ENCODE results near the gene DOCK7. TPM values are rescaled to one million over a fixed set of nuclear protein-coding genes. Genes with fewer than 3 reads are reported as not detected.

Gene DOCK7
- total and polyA plus RNA-seq, 8 donors: 4.7 to 118 (median 32.4) TPM

DNA sequence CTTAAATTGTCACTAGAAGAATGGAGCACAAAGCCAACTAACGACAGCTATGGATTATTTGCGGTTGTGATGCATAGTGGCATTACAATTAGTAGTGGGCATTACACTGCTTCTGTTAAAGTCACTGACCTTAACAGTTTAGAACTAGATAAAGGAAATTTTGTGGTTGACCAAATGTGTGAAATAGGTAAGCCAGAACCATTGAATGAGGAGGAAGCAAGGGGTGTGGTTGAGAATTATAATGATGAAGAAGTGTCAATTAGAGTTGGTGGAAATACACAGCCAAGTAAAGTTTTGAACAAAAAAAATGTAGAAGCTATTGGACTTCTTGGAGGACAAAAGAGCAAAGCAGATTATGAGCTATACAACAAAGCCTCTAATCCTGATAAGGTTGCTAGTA is 237.9 kb downstream of the DOCK7 start:
- Histone ChIP-seq H3K27me3 (no peaks in the 10 kb centered on the region), H3K9me3 (no peaks in the 10 kb centered on the region), H3K4me1 (peaks cover 0 to 18% (median 5%) of the 10 kb centered on the region in 4 donors), H3K4me3 (no peak overlapping the region), H3K36me3 (peaks cover 42 to 100% (median 98%) of the 10 kb centered on the region in 4 donors), H3K27ac (no peak overlapping the region)
- WGBS, 5 donors: 26 to 51% (median 45%) methylated on average over 2 of the region's 2 CpGs
- DNase-seq: no peak
- TF ChIP-seq POLR2A (IDR thresholded peaks at IDR 0.05) (no peak), EP300 (IDR thresholded peaks at IDR 0.05) (no peak), POLR2AphosphoS5 (IDR thresholded peaks at IDR 0.05) (no peak)
- TF ChIP-seq, protein P1, sequence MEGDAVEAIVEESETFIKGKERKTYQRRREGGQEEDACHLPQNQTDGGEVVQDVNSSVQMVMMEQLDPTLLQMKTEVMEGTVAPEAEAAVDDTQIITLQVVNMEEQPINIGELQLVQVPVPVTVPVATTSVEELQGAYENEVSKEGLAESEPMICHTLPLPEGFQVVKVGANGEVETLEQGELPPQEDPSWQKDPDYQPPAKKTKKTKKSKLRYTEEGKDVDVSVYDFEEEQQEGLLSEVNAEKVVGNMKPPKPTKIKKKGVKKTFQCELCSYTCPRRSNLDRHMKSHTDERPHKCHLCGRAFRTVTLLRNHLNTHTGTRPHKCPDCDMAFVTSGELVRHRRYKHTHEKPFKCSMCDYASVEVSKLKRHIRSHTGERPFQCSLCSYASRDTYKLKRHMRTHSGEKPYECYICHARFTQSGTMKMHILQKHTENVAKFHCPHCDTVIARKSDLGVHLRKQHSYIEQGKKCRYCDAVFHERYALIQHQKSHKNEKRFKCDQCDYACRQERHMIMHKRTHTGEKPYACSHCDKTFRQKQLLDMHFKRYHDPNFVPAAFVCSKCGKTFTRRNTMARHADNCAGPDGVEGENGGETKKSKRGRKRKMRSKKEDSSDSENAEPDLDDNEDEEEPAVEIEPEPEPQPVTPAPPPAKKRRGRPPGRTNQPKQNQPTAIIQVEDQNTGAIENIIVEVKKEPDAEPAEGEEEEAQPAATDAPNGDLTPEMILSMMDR (IDR thresholded peaks at IDR 0.05): no peak
- intact Hi-C loops (cut with DNase I; ENCODE audit: low total_unique reads): no loop called here

DNA sequence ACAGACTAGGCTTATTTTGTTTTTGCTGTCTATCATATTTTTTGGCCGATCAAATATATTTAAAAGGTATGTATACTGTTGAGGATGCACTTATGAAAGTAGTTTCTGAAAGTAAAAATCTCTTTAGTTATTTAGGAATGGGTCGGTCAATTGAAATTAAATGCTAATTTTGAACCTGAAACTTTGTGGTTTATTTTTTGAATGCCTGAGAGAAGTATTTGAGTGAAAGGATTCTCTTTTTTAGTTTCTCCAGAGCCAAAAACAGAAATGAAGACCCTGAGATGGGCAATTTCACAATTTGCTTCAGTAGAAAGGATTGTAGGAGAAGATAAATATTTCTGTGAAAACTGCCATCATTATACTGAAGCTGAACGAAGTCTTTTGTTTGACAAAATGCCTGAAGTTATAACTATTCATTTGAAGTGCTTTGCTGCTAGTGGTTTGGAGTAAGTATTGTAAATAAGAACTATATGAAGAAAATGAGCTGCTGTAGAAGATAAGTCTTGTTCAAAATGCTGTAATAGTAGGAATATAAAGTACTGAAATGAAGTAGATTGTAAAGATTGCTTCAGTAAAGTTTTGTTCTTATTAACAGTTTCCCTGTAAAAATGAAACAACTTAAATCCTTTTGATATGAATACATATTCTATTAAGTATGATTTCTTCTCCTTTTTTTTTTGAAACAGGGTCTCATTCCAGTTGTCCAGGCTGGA is 239.8 kb downstream of the DOCK7 start:
- H3K27ac ChIP-seq: no peak overlapping the region
- WGBS, 5 donors: 82 to 88% (median 84%) methylated on average over 3 of the region's 3 CpGs
- peaks cover 0 to 18% (median 5%) of the 10 kb centered on the region in 4 donors for H3K4me1 ChIP-seq
- no peak overlapping the region for H3K4me3 ChIP-seq
- intact Hi-C loops (cut with DNase I; ENCODE audit: low total_unique reads): no loop called here
- H3K9me3 ChIP-seq: no peaks in the 10 kb centered on the region
- H3K36me3 ChIP-seq: peaks cover 36 to 100% (median 97%) of the 10 kb centered on the region in 4 donors
- no peak for TF ChIP-seq EP300 (IDR thresholded peaks at IDR 0.05)
- no peak for TF ChIP-seq POLR2AphosphoS5 (IDR thresholded peaks at IDR 0.05)
- TF ChIP-seq, protein P1 (IDR thresholded peaks at IDR 0.05): no peak
- no peak for TF ChIP-seq POLR2A (IDR thresholded peaks at IDR 0.05)
- no peak for DNase-seq
- H3K27me3 ChIP-seq: no peaks in the 10 kb centered on the region

DNA sequence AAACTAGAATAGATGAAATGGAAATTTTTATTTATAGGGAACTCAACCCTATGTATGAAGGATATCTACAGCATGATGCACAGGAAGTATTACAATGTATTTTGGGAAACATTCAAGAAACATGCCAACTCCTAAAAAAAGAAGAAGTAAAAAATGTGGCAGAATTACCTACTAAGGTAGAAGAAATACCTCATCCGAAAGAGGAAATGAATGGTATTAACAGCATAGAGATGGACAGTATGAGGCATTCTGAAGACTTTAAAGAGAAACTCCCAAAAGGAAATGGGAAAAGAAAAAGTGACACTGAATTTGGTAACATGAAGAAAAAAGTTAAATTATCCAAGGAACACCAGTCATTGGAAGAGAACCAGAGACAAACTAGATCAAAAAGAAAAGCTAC is 243.5 kb downstream of the DOCK7 start:
- intact Hi-C loops (cut with DNase I; ENCODE audit: low total_unique reads): no loop called here
- 74 to 94% (median 93%) methylated on average over 1 of the region's 1 CpG for WGBS, 5 donors
- no peak overlapping the region for H3K4me3 ChIP-seq
- no peak for DNase-seq
- no peaks in the 10 kb centered on the region for H3K9me3 ChIP-seq
- H3K27ac ChIP-seq: no peak overlapping the region
- no peaks in the 10 kb centered on the region for H3K27me3 ChIP-seq
- peaks cover 0 to 23% (median 5%) of the 10 kb centered on the region in 4 donors for H3K4me1 ChIP-seq
- TF ChIP-seq, protein P1 (IDR thresholded peaks at IDR 0.05): no peak
- TF ChIP-seq EP300 (IDR thresholded peaks at IDR 0.05) (no peak), POLR2AphosphoS5 (IDR thresholded peaks at IDR 0.05) (no peak), POLR2A (IDR thresholded peaks at IDR 0.05) (no peak)
- H3K36me3 ChIP-seq: peaks cover 38 to 85% (median 82%) of the 10 kb centered on the region in 4 donors

DNA sequence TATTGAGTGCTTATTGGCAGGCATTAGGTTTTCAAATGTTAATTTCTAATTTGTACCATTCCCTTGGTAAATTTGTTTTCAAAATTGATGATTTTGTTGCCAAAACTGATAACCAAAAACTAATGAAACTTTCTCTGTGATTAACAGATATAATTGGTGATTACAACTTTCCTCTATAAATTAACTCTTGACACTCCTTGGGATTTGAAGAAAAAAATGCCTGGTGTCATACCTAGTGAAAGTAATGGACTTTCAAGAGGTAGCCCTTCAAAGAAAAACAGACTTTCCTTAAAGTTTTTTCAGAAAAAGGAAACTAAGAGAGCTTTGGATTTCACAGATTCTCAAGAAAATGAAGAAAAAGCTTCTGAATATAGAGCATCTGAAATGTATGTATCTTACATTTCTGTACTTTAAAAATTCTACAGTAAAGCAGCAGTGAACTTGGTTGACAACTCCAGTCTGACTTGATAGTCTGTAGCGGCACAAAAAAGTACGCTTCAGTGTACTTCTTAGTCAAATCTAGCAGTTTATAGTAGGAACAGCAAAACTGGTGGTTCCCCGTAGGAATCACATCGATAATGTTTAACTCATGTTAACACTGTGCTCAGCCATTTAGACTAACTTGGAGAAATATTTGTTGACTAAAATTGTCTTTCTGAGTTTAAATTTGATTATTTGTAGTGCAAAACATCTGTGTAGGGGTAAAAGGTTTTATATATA is 248.4 kb downstream of the DOCK7 start:
- Histone ChIP-seq H3K27me3 (no peaks in the 10 kb centered on the region), H3K4me1 (peaks cover 12 to 45% (median 28%) of the 10 kb centered on the region in 4 donors), H3K4me3 (no peak overlapping the region), H3K36me3 (peaks cover 5 to 36% (median 33%) of the 10 kb centered on the region in 4 donors), H3K27ac (no peak overlapping the region), H3K9me3 (no peaks in the 10 kb centered on the region)
- peak in 1 of 2 donors; percentile 46 for DNase-seq
- intact Hi-C loops (cut with DNase I; ENCODE audit: low total_unique reads): no loop called here
- TF ChIP-seq EP300 (IDR thresholded peaks at IDR 0.05) (no peak), POLR2AphosphoS5 (IDR thresholded peaks at IDR 0.05) (no peak), POLR2A (IDR thresholded peaks at IDR 0.05) (no peak)
- TF ChIP-seq, protein P1 (IDR thresholded peaks at IDR 0.05): no peak
- 25 to 53% (median 30%) methylated on average over 4 of the region's 4 CpGs for WGBS, 5 donors

Measured in stomach (tissue), 9 donors.